ENCODE data around the gene SLIT3.
A peak's percentile ranks its signal among the peaks of the same experiment; 100 is the strongest.

Gene SLIT3

DNA sequence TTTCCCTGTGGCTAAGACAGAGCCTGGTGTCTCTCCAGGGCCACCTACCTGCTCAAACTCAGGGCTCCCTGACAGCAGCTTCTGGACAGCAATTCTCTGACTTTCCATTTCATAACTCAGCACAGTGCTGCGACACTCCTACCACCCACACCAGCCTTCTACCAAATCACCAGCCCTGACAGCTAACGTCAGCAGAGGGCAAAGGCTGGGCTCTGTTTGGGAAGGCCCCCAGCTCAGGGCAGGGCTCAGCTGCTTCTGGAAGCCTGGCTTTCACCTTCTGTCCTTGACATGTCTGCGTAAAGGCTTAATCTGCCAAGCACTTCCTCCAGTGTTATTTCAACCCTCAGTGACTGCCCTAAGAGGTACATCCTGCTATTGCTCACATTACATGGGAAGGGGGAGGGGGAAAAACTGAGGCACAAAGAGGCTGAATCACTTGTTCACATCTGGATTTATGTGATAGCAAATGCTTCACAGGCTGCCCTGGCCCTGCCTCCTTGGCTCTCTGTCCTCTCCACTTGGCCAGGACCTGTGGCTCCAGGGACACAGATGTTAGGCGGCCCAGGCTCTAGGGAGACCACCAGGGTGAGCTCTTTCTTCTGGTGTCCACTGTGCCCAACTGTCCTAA is 619.3 kb downstream of the SLIT3 start:
- no peak overlapping the region for H3K4me3 ChIP-seq (ENCODE audit: low read depth, low read length)
- TF ChIP-seq, protein P1, sequence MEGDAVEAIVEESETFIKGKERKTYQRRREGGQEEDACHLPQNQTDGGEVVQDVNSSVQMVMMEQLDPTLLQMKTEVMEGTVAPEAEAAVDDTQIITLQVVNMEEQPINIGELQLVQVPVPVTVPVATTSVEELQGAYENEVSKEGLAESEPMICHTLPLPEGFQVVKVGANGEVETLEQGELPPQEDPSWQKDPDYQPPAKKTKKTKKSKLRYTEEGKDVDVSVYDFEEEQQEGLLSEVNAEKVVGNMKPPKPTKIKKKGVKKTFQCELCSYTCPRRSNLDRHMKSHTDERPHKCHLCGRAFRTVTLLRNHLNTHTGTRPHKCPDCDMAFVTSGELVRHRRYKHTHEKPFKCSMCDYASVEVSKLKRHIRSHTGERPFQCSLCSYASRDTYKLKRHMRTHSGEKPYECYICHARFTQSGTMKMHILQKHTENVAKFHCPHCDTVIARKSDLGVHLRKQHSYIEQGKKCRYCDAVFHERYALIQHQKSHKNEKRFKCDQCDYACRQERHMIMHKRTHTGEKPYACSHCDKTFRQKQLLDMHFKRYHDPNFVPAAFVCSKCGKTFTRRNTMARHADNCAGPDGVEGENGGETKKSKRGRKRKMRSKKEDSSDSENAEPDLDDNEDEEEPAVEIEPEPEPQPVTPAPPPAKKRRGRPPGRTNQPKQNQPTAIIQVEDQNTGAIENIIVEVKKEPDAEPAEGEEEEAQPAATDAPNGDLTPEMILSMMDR (IDR thresholded peaks at IDR 0.05; ENCODE audit: insufficient read depth, low read depth, low read length, missing control alignments), result no peak
- DNase-seq (ENCODE audit: low read depth), result no peak

DNA sequence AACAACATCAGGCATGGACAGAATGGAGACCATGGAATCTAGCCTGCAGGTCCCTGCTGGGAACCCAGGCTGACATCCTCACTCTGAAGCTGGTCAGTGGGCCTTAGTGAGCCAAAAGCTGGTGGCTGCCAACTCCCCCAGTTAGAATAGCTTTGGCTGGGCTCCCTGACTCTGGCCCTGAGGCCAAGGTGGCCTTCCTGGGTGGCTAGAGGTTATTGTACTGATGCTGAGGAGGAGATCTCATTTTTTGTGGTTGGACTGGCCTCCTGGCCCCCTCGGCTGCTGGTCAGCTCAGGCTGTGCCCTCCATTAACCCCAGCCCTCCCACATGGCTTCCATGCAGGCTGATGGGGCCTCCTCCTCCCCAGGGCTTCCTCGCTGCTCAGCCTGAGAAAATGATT is 620.5 kb downstream of the SLIT3 start:
- DNase-seq (ENCODE audit: low read depth), result no peak
- TF ChIP-seq, protein P1 (IDR thresholded peaks at IDR 0.05; ENCODE audit: insufficient read depth, low read depth, low read length, missing control alignments), result no peak
- H3K4me3 ChIP-seq (ENCODE audit: low read depth, low read length), result no peak overlapping the region

DNA sequence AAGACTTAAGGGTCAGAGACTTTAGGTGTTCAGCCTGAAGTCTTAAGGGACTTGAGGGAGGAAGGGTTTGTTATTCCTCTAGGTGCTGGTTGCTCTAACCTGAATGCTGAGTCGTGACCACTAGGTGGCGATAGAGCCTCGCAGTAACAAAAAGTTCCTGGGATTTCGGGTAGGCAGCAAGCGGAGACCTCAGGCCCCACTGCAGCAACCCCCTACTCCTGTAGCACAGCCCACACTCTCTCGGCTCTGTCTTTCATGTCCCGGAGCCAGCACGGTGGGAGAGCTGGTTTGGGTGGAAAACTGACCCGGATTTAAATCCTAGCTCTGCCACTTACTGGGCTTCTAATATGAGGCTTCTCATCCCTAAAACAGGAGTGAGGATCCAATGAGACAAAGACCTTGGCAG is 621.4 kb downstream of the SLIT3 start:
- TF ChIP-seq, protein P1 (IDR thresholded peaks at IDR 0.05; ENCODE audit: insufficient read depth, low read depth, low read length, missing control alignments), result peak; percentile 90
- peak; percentile 76 for DNase-seq (ENCODE audit: low read depth)
- no peak overlapping the region for H3K4me3 ChIP-seq (ENCODE audit: low read depth, low read length)

DNA sequence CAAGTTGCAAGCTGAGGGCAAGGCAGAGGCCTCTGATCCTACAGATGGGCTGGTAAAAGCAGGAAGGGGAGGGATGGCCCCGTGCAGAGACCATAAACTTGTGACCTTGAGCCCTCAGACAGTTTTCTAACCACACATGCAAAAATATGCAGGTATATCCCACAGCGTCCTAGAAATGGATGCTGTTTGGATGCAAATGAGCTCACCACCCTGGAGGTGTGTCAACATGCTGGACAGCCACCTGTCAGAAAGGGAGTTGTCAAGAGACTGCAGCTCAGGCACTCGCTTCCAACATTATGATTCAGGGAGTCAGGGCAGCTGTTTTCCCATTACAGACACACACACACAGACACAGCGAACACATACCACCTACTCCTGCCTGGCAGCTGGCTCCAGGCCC is 624.4 kb downstream of the SLIT3 start:
- DNase-seq (ENCODE audit: low read depth), result no peak
- no peak overlapping the region for H3K4me3 ChIP-seq (ENCODE audit: low read depth, low read length)
- TF ChIP-seq, protein P1 (IDR thresholded peaks at IDR 0.05; ENCODE audit: insufficient read depth, low read depth, low read length, missing control alignments), result no peak

DNA sequence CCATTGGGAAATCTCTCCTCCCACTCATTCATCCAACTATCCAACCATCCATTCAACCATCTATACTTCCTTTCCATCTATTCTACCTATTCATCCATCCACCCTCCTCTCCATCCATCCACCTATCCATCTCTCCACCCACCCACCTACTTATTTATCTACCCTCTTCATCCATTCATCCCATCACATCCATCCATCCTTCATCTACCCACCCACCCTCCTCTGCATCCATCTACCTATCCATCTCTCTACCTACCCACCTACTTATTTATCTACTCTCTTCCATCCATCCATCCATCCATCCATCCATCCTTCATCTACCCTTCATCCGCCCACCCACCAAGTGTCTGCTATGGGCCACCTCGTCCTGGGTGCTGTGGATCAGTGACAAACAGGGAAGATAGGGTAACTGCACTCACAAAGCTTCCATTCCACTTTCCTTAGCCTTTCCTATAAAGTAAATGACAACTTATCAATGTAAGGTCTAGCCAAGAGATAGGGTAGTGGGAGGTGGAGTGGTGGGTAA is 625.0 kb downstream of the SLIT3 start:
- H3K4me3 ChIP-seq (ENCODE audit: low read depth, low read length), result no peak overlapping the region
- TF ChIP-seq, protein P1 (IDR thresholded peaks at IDR 0.05; ENCODE audit: insufficient read depth, low read depth, low read length, missing control alignments), result no peak
- no peak for DNase-seq (ENCODE audit: low read depth)

DNA sequence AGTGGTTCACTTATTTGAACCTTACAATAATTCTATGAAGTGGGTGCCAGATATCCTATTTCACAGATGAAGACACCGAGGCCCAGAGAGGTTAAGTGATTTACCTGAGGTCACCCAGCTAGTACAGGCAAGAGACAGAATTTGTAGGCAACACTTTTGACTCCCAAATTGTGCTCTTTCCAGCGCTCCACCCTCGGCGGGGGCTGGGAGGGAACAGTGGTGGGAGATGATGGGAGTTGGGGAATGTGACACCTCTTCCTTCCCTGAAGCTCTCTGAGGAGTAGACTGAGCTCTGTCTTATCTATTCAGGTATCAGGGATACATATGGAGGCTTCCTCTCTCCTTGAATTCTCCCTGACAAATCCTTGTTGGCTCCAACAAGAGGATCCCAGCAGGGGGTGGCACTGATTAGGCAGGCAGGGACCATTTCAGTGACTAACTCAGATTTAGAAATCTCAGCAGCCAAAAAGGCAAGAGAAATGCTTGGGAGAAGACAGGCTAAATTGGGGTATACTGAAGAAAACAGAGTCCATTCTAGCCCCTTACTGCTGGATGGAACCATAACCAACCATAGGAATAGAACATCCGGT is 626.0 kb downstream of the SLIT3 start:
- no peak for DNase-seq (ENCODE audit: low read depth)
- no peak overlapping the region for H3K4me3 ChIP-seq (ENCODE audit: low read depth, low read length)
- TF ChIP-seq, protein P1 (IDR thresholded peaks at IDR 0.05; ENCODE audit: insufficient read depth, low read depth, low read length, missing control alignments), result no peak

All from GM12865 (cell line).